Vagina (tissue), 2 donors: ENCODE results near the gene PSMB9.

Experiments
- CTCF ChIP-seq, 3 experiments: fragments of 450-650 bp in 2 of 3; fragments of 200-600 bp in 1 of 3; sonication (generic) in 1 of 3; IDR thresholded peaks; one replicate each; pipeline ENCODE4 v1.5.1; 2017 to 2019; ENCODE audit warnings: antibody characterized with exemption in 3 of 3, mild to moderate bottlenecking in 2 of 3, moderate library complexity in 2 of 3
- POLR2A ChIP-seq, 2 donors: fragments of 450-650 bp; IDR thresholded peaks; one replicate each; pipeline ENCODE4 v1.6.1; 2017; ENCODE audit warnings: antibody characterized with exemption in 2 of 2, mild to moderate bottlenecking in 2 of 2, moderate library complexity in 2 of 2
- POLR2AphosphoS5 ChIP-seq, 2 donors: sonication (generic); formaldehyde crosslinking; IDR thresholded peaks; one replicate each; pipeline ENCODE4 v1.9.0; 2017; ENCODE audit warnings: antibody characterized with exemption in 2 of 2, mild to moderate bottlenecking in 2 of 2, low read depth in 1 of 2; ENCODE audit not compliant: insufficient read depth in 1 of 2

- TF ChIP-seq CTCF (IDR thresholded peaks at IDR 0.05) (no peak), POLR2A (IDR thresholded peaks at IDR 0.05) (no peak), POLR2AphosphoS5 (IDR thresholded peaks at IDR 0.05; ENCODE audit: insufficient read depth in 1 of 2, low read depth in 1 of 2) (no peak)
These were observed 17.1 kb upstream of the PSMB9 start for GRCh38 chr6:32836873-32837272.
